ENCODE data around the gene UBXN10.

- no peak for TF ChIP-seq POLR2A (IDR thresholded peaks at IDR 0.05)
- TF ChIP-seq, protein P1, sequence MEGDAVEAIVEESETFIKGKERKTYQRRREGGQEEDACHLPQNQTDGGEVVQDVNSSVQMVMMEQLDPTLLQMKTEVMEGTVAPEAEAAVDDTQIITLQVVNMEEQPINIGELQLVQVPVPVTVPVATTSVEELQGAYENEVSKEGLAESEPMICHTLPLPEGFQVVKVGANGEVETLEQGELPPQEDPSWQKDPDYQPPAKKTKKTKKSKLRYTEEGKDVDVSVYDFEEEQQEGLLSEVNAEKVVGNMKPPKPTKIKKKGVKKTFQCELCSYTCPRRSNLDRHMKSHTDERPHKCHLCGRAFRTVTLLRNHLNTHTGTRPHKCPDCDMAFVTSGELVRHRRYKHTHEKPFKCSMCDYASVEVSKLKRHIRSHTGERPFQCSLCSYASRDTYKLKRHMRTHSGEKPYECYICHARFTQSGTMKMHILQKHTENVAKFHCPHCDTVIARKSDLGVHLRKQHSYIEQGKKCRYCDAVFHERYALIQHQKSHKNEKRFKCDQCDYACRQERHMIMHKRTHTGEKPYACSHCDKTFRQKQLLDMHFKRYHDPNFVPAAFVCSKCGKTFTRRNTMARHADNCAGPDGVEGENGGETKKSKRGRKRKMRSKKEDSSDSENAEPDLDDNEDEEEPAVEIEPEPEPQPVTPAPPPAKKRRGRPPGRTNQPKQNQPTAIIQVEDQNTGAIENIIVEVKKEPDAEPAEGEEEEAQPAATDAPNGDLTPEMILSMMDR (IDR thresholded peaks at IDR 0.05): peak; percentile 49 to 84 (median 82)
Measured at GRCh38 chr1:20212685-20213331, 26.9 kb downstream of the UBXN10 start.
